ENCODE measurements around the gene KIF1C.

KIF1C gene

DNA sequence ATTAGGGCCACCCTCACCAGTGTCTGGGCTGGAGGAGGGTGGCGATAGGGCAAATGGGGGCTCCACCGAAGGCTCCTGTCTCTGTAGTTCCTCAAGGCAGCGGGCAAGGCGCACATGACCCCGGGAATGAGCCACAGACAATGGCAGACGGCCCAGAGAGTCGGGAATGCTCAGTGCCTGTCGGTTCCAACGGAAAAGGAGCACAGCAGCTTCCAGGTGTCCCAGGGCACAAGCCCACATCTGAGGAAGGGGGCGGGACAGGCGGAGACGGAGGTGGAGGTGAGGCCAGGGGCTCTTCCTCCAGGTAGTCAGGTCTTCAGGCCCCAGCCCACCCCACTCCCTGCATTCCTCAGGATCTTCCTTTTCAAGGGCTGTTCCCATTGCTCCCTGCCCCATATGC is 25.0 kb upstream of the KIF1C start:
- DNase-seq = no peak
- no peaks in the 10 kb centered on the region for H3K4me1 ChIP-seq
- H3K27me3 ChIP-seq = no peaks in the 10 kb centered on the region
- no peaks in the 10 kb centered on the region for H3K36me3 ChIP-seq
- no peaks in the 10 kb centered on the region for H3K9me3 ChIP-seq
- TF ChIP-seq, protein P1, sequence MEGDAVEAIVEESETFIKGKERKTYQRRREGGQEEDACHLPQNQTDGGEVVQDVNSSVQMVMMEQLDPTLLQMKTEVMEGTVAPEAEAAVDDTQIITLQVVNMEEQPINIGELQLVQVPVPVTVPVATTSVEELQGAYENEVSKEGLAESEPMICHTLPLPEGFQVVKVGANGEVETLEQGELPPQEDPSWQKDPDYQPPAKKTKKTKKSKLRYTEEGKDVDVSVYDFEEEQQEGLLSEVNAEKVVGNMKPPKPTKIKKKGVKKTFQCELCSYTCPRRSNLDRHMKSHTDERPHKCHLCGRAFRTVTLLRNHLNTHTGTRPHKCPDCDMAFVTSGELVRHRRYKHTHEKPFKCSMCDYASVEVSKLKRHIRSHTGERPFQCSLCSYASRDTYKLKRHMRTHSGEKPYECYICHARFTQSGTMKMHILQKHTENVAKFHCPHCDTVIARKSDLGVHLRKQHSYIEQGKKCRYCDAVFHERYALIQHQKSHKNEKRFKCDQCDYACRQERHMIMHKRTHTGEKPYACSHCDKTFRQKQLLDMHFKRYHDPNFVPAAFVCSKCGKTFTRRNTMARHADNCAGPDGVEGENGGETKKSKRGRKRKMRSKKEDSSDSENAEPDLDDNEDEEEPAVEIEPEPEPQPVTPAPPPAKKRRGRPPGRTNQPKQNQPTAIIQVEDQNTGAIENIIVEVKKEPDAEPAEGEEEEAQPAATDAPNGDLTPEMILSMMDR (IDR thresholded peaks at IDR 0.05; ENCODE audit: low read depth, low read length) = no peak
- no peak overlapping the region for H3K4me3 ChIP-seq (ENCODE audit: low read depth, low read length)

DNA sequence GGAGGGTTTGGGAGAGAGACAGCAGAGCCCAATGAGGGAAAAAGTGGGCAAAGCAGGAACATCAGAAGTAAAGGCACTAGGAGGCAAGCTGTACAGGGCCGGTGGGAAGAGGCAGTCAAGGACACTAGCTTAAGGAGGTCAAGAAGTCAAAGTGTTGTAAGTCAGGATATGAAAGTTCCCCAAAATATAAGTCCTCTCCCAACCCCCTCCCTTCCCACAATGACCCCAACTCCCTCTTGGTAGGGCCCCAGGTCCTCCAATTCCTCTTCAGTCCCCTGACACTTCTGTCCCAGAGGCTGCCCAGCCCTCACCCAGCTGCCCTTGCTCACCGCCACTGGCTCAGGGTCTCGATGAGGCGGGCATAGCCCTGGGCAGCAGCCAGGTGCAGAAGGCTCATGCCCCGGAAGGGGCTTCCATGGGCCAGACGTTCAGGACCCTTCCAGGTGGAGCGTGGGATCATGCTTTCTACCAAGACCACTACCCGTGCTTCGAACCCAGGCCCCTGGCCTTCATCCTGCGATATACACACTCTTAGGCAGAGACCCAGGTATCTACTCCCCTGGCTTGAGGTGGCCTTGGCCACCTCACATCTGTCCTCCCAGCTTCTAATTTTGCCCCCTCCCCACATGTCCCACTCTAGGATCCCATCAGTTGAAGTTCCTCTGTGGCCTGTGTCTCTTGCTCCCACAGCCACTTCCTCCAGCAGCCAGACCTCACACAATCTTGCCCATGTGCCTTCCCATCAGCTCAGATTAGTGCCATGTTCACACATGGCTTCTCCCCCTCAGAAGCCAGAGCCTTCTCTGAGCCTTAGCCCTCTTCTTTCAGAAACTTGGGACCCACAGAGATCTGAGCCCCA is 24.3 kb upstream of the KIF1C start:
- H3K27me3 ChIP-seq = no peaks in the 10 kb centered on the region
- H3K9me3 ChIP-seq = no peaks in the 10 kb centered on the region
- no peaks in the 10 kb centered on the region for H3K36me3 ChIP-seq
- TF ChIP-seq, protein P1 (IDR thresholded peaks at IDR 0.05; ENCODE audit: low read depth, low read length) = no peak
- no peak overlapping the region for H3K4me3 ChIP-seq (ENCODE audit: low read depth, low read length)
- DNase-seq = no peak
- no peaks in the 10 kb centered on the region for H3K4me1 ChIP-seq

DNA sequence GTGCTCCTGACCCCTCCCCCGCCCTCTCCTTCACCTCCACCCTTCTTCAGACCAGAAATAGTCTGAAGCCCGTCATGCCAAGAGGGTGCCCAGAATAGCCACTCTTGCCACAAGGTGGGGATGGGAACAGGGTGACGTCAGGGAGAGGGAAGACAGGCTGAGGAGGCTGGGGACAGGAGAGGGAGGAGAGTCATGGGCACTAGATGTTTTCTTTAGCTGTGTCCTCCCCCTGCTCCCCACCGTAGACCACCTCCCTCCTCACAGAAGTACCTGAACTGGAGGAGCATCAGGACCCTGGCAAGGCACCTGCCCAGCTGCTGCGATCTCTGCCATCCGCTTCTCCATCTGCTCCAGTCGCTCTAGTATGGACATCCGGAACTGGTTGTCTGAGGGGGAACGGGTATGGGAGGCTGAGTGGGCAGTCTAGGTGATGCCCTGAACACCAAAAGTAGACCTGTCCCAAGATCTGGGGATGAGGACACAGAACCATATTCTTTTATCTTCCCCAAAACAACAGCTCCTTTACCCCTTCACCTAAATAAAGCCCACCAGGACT is 23.6 kb upstream of the KIF1C start:
- H3K27me3 ChIP-seq = no peaks in the 10 kb centered on the region
- TF ChIP-seq, protein P1 (IDR thresholded peaks at IDR 0.05; ENCODE audit: low read depth, low read length) = no peak
- no peaks in the 10 kb centered on the region for H3K4me1 ChIP-seq
- H3K9me3 ChIP-seq = no peaks in the 10 kb centered on the region
- no peak for DNase-seq
- no peaks in the 10 kb centered on the region for H3K36me3 ChIP-seq
- no peak overlapping the region for H3K4me3 ChIP-seq (ENCODE audit: low read depth, low read length)

DNA sequence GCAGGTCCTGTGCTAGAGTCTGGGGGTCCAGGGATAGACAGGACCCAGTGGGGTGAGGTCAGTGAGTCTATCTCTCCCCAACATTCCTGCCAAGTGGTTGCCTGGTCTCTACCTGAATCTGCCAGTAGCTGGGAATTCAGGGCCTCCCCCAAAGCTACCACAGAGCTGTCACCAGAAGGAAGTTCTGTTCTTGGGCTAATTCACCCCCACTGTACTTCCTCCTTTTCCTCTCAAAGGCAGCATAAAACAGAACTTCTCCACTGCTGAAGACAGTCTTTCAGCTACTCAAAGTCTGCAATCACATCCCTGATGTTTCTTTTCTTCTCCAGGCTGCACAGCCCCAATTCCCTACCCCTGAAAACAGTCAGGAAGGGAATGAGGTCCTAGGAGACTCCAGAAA is 19.0 kb upstream of the KIF1C start:
- Histone ChIP-seq H3K4me3 (ENCODE audit: low read depth, low read length) (no peak overlapping the region), H3K4me1 (no peaks in the 10 kb centered on the region; the same call in 1 of the 2 replicates), H3K27me3 (no peaks in the 10 kb centered on the region), H3K36me3 (no peaks in the 10 kb centered on the region), H3K9me3 (no peaks in the 10 kb centered on the region)
- TF ChIP-seq, protein P1 (IDR thresholded peaks at IDR 0.05; ENCODE audit: low read depth, low read length) = no peak
- no peak for DNase-seq

DNA sequence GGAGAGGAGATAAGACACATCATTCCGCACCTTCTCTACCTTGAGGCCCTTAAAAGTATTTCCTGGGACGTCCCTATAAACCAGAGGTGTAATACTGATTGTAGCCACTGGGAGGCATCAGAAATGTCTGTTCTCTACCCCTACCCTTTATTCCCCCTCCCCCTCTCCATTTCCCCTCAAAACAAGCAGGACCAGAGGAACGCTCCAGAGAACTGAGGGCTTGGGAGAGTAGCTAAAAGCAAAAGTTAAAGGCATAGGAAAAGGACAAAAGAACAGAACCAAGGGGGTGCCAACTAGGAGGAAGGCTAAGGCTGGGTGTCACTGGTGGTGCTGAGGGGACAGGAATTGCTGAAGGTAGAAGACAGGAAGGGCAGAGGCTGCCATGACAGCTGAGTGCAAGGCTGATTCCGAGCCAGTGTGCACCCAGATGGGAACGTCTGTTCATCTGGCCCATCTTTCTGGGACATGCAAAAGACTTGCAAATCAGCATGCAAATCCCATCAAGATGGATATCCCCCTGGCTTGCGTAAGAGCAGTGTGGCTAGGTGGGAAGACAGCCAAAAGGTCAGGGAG is 17.0 kb upstream of the KIF1C start:
- DNase-seq = peak; percentile 51
- no peaks in the 10 kb centered on the region; the same call in 1 of the 2 replicates for H3K4me1 ChIP-seq
- H3K9me3 ChIP-seq = no peaks in the 10 kb centered on the region
- no peaks in the 10 kb centered on the region for H3K36me3 ChIP-seq
- no peaks in the 10 kb centered on the region for H3K27me3 ChIP-seq
- H3K4me3 ChIP-seq (ENCODE audit: low read depth, low read length) = no peak overlapping the region
- TF ChIP-seq, protein P1 (IDR thresholded peaks at IDR 0.05; ENCODE audit: low read depth, low read length) = peak; percentile 65

DNA sequence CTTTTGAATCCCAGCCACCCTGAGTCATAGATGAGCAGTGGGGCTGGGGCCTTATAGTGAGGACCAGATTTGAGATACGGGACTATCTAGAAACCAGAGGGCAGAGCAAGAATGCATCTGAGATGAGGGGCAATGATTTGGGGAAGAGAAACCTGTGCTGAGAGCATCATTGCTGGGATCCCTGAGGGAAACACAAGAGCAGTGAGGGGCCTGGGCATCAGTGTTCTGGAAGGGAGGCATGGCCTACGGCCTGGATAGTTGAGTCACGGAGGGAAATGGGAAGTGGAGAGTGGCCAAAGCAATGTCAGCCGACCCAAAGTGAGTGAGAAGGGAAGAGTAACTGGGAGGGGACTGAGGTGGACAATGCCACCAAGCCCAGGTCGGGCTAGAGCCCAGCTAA is 15.4 kb upstream of the KIF1C start:
- Histone ChIP-seq H3K4me3 (ENCODE audit: low read depth, low read length) (no peak overlapping the region), H3K4me1 (no peaks in the 10 kb centered on the region; the same call in 1 of the 2 replicates), H3K9me3 (no peaks in the 10 kb centered on the region), H3K27me3 (no peaks in the 10 kb centered on the region), H3K36me3 (no peaks in the 10 kb centered on the region)
- TF ChIP-seq, protein P1 (IDR thresholded peaks at IDR 0.05; ENCODE audit: low read depth, low read length) = no peak
- no peak for DNase-seq

Data from BE2C (cell line).